Activated CD4-positive, alpha-beta T cell treated with anti-CD3 and anti-CD28 coated beads, Interleukin-2, Interleukin-6, amounts not matched to agents 100 ng/mL and 50 ng/mL, durations not matched to agents 16 hours and 8 hours (primary cell): ENCODE measurements around the gene MRTFB.

Source experiments
- DNase-seq: peaks from one replicate; pipeline ENCODE4 v3.0.0-alpha.2; 2020

The MRTFB gene

DNA sequence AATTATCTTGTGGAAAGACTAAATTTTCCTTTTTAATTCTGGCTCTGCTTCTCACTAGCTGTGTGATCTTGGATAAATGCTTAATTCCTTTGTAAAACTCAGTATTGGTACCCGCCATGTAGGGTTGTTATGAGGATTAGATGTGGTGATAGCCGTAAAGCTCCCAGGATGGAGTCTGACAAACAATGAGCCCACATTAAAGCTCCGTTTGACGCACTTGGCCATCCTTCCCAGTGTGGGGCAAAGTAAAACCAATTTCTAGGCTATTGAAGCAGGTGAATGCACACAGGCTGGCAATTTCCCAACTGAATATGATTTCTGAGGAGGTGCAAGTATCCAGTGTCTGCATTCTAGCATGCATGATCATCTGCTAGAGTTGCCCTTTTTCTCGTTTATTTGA is 123.6 kb downstream of the MRTFB start:
- DNase-seq = no peak

DNA sequence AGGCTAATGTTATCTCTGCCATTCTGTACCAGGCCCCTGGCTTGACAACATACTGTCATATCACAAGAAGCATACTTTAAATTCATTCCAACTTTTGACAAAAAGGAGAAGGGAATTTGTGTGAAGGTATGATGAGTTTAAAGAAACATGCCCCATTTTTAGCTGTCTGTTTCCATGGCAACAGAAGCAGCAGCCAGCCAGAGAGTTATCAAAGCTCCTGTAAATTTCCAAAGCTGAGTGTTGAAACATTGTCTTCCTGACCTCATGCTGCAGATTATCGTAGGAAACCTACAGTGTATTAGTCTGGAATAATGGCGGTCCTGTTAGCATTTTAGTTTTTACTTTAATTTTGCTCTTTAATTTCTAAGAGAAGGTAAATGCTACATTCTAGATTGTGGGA is 124.9 kb downstream of the MRTFB start:
- no peak for DNase-seq

- DNase-seq = no peak
Measured at GRCh38 chr16:14196539-14196938, 125.4 kb downstream of the MRTFB start.

DNA sequence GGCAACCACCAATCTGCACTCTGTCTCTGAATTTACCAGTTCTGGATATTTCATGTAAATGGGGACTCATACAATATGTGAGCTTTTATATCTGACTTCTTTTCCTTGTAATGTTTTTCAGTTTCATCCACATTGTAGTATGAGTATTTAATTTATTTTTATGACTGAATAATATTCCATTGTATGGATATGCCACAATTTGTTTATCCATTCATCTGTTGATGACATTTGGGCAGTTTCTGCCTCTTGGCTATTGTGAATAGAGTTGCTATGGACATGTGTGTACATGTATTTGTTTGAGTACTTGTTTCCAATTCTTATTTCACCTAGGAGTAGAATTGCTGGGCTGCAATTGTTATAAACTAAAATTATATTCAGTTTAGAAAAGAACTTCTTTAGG is 126.9 kb downstream of the MRTFB start:
- no peak for DNase-seq

GRCh38 chr16:14198572-14198971 is 127.5 kb downstream of the MRTFB start:
- no peak for DNase-seq

DNA sequence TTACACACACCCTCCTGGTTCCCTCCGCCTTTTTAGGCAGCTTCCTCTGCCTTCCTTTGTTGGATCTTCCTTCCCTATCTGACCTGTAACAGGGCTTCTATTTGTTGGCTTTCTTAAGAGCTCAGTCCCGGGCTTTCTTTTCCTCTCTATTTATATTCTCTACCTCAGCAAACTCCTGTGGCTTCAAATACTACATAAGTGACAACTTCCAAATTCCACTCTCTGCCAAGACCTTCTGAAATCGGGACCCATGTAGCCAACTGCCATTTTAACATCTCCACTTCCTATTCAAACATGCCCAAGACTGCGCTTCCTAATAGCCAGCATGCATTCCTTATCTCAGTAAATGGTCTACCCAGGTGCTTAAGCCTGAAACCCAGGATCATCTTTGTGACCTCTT is 128.1 kb downstream of the MRTFB start:
- DNase-seq = no peak

DNA sequence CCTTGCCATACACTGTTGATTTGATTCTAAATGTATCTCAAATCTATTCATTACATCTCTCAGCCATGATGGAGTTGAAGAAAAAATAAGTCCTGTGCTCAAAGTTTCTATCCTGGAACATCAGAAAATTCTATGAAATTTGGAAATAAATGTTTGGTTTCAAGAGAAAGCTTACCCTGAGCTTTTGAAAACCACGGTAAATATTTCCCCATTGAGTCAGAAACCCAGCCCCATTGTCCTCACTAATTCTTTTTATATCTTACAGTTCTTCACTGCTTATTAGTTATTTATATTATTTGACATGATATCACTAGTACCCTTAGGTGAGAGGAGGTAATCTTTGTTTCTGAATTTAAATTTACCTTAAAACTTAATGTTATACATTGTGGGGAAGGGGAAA is 128.5 kb downstream of the MRTFB start:
- no peak for DNase-seq

GRCh38 chr16:14202095-14202494 is 131.0 kb downstream of the MRTFB start:
- no peak for DNase-seq

DNA sequence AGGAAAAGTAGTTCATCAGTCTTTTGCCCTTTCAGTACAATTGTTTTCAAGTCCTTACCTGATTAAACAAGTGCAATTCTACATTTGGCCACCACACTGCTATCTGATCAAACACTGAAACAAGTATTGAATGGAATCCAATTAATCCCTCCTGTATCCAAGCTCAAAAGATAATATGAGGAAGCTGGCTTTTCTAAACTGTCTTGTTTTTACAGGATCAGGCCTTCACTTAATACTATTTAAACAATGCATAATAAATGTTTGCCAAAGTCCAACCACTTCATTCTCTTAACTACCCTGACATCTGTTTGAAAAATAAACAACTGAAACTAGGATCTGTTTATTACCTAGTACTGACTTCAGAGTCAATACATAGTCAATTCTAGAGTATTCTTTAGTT is 131.6 kb downstream of the MRTFB start:
- no peak for DNase-seq

GRCh38 chr16:14203166-14203565 is 132.0 kb downstream of the MRTFB start:
- DNase-seq = no peak

DNA sequence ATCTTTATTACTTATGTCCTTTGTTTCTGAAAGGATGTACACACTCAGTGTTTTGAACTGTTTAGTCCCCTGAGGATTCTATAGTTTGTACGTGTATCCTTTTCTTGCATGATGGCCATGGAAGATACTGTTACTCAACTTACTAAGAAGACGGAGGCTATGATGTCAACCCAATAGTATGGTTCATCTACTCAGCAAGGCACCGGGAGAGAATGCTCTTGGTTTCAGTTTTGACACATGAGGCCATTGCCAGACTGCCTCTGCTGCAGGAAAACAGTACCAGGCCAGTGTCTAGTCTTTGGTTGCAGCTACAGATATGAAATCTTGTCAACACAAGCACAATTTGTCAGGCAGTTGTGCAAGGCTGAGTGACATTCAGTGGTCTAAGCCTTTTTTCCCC is 134.5 kb downstream of the MRTFB start:
- peak; percentile 32 for DNase-seq

DNA sequence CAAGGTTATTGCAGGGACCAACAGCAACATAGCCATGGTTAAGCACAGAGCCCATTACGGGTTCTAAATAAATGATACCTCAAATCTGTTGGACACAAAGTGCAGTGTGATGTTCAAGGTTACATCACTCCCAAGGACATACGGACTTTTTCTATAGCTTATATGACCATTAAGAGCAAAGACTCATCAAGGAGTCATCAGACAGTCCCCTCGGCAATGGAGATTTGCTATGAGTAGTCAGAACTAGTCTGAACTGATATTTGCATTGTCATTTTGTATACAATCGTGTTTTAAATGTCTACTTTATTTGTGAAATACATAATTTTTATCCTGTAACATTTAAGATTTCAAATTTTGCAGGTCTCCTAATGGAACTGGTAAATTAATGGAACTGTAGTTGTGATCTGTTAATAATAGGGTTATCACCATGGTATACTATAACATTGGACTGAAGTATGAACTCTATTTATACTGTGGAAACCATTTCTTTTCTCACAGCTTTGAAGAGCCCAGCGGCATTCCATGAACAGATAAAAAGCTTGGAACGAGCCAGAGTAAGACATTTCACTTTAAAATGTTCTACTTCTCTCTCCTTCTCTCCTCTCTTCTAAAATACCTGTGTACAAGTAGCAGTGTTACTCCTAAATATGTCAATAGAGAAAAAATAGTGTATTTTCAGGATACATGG is 140.9 kb downstream of the MRTFB start:
- DNase-seq = no peak

DNA sequence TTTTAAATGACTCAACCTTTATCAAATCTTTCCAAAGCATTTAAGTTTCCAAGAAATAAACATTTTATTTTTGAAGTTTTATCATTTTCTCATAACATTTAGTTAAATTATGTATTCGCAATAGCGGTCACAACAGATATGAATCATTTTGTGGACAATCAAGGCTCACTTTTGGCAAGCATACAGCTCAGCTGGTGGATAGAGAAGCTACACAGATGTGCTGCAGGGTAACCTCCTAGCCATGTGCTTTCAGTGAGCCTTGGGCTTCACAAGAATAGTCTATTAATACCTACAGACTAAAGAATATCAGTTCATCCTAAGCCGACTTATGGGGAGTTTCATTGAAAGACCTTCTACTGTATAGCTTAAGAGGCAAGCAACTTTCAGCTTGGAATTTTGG is 144.8 kb downstream of the MRTFB start:
- no peak for DNase-seq

DNA sequence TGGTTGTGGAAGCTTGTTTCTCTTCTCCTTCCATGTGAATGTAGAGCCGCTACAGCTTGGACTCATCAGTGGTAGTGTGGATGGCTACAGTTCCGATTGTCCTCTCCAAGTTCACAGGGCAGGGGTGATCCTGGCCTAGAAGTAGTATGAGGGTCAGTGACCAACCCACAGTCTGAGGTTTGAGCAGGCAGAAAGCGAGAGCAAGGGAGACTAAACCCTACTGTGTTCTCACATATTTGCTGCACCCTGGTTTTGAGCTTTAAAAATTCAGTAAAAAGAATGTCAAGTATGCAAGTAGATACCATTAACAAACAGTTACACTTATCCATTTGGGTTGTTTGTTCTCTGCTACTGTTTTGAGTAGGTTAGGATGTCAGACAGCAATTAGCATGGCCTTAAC is 148.9 kb downstream of the MRTFB start:
- DNase-seq = no peak

DNA sequence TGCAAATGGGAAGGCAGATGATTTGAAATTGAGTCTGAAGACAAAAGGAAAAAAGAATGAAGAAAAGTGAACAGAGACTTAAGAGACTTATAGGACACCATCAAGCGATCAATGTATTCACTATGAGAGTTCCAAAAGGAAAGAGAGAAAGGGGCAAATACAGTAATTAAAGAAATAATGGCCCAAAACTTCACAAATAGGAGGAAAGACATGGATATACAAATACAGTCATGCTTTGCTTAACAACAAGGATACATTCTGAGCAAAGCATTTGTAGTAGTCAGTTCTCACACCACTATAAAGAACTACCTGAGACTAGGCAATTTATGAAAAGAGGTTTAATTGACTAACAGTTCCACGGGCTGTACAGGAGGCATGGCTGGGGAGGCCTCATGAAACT is 152.5 kb downstream of the MRTFB start:
- DNase-seq = no peak

DNA sequence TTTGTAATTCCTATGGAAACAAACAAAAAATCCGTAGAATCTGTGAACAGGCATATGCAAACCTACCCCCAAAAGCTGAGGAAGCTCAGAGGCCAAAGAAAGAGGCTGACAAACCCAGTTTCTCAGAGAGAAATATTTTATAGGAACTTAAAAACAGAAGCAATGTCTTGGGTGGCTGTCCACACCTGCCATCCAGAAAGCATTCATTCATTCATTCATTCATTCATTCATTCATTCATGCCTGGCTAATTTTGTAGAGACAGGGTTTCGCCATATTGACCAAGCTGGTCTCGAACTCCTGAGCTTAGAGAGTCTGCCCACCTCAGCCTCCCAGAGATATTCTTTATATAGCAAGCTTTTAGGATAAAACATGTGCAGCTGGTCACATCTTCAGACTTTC is 154.3 kb downstream of the MRTFB start:
- no peak for DNase-seq

DNA sequence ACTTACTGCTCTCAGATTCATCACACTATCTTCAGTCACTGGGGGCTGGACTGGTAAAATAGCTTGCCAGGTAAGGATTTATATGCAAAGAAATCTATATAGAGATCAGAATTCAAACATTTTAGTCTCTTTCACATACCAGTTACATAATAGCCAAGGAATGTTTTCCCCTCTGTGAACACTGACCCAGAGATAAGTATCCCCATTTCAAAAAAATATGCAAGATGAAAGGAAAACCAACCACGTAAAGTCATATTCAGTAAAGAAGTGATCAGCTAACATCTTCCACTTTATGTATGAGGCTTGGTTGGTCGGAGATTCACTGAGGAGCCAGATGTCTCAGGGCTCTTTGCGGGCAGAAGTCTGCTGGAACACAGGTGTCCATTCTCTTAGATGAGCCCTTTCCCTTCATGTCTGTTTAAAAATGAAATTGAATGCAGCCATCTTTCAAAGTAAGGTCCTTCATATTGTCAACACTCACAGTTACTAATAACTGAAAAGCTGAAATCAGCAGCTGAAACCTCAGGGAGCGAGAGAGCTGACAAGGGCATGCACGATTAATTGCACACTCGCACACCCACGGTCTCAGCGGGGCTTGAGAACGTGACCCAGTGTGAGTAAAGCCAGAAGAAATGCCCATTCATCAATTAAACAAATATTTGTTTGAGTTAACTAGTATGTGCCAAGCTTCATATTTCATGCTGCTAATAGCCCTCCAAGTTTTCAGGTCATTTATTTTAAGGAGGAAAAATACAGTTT is 161.2 kb downstream of the MRTFB start:
- no peak for DNase-seq

- no peak for DNase-seq
Measured at GRCh38 chr16:14236401-14236800, 165.3 kb downstream of the MRTFB start.

GRCh38 chr16:14238756-14239155 is 167.6 kb downstream of the MRTFB start:
- no peak for DNase-seq

- no peak for DNase-seq
Measured at GRCh38 chr16:14239791-14240190, 168.7 kb downstream of the MRTFB start.

DNA sequence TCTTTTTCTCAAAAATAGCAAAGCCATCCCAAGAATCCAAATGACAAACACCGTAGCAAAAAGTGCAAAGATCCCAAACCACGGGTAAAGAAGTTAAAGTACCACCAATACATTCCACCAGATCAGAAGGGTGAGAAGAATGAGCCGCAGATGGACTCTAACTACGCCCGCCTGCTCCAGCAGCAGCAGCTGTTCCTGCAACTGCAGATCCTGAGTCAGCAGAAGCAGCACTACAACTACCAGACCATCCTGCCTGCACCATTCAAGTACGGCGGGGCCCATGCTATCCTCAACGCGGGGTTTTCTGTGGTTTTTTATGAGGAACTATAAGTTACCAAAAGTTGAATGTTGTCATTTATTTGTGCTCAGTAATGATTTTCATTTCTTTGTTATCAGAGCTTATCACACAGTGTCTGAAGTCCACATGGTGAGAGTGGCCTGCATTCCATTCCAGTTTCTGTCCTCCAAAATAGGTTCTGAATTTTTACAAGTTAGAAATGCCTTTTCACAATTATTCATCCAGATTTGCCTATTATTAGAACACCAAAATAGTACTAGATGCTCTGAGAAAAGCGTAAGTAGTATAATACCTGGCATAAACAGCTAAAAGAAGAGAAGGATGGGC is 169.2 kb downstream of the MRTFB start:
- no peak for DNase-seq

DNA sequence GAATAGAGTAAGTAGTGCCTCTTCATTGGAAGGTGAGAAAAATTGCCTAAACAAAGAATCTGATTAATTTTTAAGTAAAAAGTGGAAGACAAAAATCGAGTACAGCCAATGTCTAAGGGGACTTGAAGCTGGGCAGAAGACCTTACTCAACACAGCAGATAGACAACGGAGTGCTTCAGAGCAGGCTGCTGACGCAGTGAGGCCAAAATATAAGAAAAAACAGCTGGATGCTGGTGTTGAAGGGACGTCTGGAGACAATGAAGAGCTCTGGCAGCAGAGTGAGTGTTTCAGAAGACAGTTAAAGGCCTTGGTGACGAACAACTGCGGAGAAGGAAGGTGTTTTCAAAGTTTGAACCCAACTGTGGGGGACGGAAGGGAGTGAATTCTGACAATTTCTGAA is 169.8 kb downstream of the MRTFB start:
- no peak for DNase-seq

DNA sequence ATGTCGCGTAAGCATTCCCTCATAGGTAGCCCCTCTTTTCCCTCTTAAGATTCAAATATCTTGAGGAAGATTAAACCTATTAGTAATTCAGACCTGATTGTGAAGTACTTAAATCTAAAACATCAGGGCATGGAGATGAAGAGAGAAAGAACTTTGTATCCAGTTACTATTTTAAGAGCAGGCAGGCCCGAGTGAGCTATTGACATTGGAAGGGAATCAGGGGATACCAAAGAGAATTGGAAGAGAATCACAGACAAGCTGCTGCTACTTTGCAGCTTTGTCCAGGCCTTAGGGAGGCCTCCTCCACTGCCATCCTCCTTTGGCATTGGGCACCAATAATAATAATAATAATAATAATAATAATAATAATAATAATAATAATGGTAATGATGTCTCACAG is 170.5 kb downstream of the MRTFB start:
- DNase-seq = no peak

GRCh38 chr16:14242769-14243168 is 171.7 kb downstream of the MRTFB start:
- DNase-seq = no peak
